GM19240 (cell line): ENCODE results near the gene HOXB1.

ENCODE experiments used
- DNase-seq: peaks from one replicate; pipeline ENCODE4 v3.0.0; 2011; ENCODE audit warnings: low spot score; ENCODE audit not compliant: insufficient read length

The HOXB1 gene

DNA sequence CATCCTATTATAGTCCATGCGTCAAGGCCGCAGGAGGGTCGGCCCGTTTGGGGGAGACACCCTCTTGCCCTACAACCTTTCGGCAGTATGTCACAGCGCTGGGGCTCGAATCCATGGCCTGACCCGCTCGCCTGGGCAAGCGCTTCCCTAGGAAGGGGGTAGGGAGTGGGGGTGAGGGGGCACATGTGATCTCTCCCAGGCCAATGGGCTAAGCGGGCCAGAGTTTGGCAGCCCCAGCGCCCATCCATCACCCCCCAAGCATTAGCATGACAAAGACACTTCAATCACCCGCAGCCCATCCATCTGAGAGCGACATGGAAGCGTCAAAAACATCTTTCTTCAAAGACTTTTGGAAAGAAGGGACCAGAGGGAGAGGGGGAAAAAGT, at the start of gene HOXB1:
TSS of gene HOXB1 (minus strand) at position 125 of the 386 bp plus-strand sequence. CDS start at position 18, 107 bp downstream.
- no peak for DNase-seq

GRCh38 chr17:48579760-48580554, 49.1 kb upstream of the HOXB1 start:
- DNase-seq = no peak

GRCh38 chr17:48579471-48579759, 48.6 kb upstream of the HOXB1 start:
- DNase-seq = no peak

- DNase-seq = no peak
Measured at GRCh38 chr17:48578616-48579470, 48.0 kb upstream of the HOXB1 start.

DNA sequence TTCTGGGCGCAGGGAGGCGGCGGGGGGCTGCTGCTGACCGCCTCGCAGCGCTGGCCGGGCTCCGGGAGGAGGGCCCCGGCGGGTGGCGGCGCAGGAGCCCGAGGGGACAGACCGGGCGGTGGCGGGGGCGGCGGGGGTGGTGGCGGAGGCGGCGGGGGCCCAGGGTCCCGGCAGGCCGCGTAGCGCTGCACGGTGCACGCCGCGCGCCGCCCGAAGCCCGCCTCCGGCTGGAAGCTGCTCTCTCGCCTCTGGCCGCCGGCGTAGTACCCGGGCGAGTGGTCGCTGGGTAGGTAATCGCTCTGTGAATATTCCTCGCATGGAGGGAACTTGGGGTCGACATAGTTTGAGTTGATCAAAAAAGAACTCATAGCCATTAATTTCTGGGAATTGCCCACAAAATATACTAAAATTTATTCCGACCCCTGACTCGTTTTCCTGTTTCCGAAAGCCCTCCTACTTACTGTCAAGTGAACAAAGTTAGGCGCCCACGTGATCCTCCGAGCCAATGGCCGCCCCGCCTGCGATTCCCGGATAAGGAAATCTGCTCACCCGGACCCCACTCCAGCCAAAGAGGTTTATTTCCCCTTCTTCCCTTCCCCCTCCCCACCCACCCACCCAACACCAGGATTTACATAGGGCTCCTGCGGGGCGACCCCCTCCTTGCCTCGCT, 47.3 kb upstream of the HOXB1 start, which contains the start of gene HOXB4:
TSS of gene HOXB4 (minus strand) at position 405 of the 670 bp plus-strand sequence. CDS start at position 374, 31 bp downstream.
- peak; percentile 78 for DNase-seq

GRCh38 chr17:48577330-48577945, 46.6 kb upstream of the HOXB1 start:
- no peak for DNase-seq

GRCh38 chr17:48576479-48577309, 45.9 kb upstream of the HOXB1 start:
- no peak for DNase-seq

GRCh38 chr17:48575673-48576478, 45.1 kb upstream of the HOXB1 start:
- DNase-seq = no peak

DNA sequence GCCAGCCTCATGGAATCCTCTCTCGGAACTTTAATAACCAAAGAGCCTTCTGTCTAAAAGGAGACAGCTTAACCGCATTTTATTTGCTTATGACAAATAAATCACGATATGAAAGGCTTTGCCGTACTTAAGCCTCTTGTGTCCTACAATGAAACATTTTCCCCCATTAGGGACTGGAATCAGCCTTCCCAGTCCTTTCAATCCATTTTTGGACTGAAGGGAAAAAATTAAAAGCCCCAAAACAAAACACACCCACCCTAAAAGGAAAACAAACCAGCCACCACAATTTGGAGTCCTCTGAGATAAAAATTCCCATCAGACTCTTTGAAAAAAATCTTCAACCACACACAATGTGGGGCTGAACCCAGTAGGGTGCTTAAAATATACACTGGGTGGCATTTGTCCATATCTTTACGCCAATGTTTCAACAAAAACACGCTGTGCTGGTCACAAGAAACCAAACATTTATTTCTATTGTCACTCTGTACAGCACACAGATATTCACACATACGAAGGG, 44.3 kb upstream of the HOXB1 start:
- no peak for DNase-seq

DNA sequence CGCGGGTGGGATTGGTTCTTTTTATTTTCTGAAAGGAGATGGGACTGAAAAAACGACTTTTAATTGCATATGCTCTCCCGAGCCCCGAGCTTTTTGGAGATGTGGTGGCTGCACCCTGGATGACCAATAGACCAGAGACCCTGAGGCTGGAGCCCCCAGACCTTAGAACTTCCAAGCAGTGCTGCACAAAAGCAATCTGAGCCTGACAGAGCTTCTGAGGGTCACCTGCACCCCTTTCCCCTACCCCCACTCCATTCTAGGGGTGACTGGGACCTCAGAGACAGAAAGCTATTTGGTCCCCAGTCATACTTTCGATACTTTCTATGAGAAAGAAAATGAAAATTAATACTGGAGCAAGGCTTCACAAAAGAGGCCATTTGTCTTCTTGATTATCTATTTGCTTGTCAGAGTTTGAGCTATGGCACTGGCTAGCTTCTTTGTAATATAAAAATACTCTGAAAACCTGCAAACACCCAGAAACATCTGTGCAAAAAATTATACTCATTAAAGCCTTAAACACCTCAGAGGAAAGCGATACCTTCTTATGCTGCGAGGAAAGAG, 43.8 kb upstream of the HOXB1 start:
- no peak for DNase-seq

DNA sequence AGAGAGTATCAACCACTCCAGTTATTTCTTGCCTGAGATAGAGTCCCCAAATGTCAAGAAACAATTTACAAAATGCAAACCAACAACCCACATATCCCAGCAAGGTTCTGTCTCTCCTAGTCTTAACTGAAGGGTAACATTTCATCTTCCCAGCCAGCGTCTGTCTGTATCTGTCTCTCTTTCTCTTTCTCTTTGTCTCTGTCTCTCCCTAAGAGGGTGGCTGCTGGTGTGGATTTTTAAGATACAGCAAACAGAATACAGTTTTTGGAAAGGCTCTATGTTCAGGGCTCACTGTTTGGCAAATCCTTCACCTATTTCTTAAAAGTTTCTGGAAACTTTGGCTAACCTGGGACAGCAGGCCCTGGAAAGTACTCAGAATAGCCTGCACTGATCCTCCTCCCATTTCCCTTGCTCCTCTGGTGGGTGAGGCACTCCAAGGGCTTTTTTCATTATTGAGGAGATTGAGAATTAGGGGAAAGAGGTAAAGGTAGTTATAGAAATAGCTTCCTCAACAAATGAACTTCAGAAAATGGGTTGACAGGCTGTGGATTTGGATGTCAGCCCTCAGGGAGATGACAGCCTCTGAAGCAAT, 41.1 kb upstream of the HOXB1 start:
- no peak for DNase-seq

- no peak for DNase-seq
Measured at GRCh38 chr17:48571024-48571818, 40.4 kb upstream of the HOXB1 start.

GRCh38 chr17:48570325-48571023, 39.7 kb upstream of the HOXB1 start:
- no peak for DNase-seq

- DNase-seq = no peak
Measured at GRCh38 chr17:48569674-48570324, 39.0 kb upstream of the HOXB1 start.

- no peak for DNase-seq
Measured at GRCh38 chr17:48569240-48569582, 38.4 kb upstream of the HOXB1 start.

GRCh38 chr17:48568499-48569239, 37.9 kb upstream of the HOXB1 start:
- DNase-seq = no peak
